Occipital lobe (tissue), 2 donors: ENCODE measurements around the gene HOGA1. TPM values are rescaled to one million over a fixed set of nuclear protein-coding genes. Genes with fewer than 3 reads are reported as not detected.

Experiments
- DNase-seq: peaks from one replicate; lab custom pipeline; 2025; lab: John Stamatoyannopoulos, UW
- total RNA-seq: library from RNA; depleted of rRNA; stranded (reverse); fragments of >200 nt; gene quantifications from one replicate; pipeline ENCODE4 v1.2.3, GENCODE V29; 2014

HOGA1 gene
- 0.62 TPM for total RNA-seq

- DNase-seq, result peak; percentile 82
Measured at GRCh38 chr10:97584060-97584797, at the start of gene HOGA1. TSS of gene HOGA1 (plus strand) at chr10:97584389. CDS start at chr10:97584704, 315 bp downstream.

DNA sequence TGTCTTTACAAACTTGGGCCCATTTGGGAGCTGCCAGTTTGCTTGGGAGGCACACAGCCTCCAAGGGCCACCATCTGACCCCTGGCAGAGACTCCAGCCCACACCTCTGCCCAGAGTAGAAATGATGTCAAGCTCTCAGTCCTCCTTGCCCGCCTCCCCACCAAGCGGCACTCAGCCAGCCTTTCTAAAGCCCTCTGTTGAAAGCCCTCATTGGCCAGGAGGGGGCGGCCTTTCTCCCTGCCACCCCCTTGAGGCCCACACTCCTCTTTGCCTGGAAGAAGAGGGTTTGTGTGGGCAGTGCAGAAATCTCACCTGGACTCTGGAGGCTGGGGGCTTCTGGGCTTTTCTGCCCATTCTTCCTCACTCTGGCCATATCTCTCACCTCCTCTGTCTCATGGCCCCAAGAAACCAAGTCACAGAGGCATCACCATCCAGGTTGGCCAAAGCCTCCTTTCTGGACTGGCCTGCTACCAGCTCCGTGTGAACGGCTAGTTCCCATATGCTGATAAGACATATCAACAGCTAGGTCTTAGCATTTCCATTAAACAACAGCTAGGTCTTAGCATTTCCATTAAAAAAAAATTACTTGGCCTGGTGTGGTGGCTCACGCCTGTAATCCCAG, 49.3 kb upstream of the HOGA1 start:
- DNase-seq, result no peak

DNA sequence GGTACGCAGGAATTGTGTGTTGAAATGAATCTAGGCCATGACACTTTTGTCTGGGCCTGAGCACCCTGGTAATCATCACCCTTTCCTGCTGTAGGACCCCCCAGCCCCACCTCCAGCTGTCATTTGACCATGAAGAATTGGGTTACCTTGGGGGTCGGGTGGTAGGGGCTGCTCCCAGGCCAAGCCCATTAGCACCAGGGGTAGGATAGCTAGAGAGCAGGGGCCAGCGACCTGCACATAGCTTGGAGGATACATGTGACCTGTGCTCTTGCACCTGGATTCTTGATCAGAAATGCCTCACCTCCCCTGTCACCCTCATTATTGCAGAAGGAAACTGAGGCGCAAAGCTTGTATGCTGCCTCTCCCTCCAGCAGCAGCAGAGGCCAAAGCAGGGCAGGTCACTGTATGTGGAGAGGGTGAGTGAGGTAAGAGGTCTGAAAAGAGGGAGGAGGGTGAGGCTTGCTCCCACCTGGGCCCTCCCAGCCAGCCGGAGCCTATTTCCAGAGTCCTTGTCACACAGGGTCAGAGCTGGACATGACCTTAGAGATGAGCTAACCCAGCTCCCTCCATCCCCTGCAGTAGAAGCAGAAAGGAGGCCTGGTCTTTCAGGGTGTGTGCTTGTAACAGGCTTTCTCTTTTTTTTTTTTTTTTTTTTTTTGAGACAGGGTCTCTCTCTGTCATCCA, 46.9 kb upstream of the HOGA1 start:
- no peak for DNase-seq

- no peak for DNase-seq
Measured at GRCh38 chr10:97538411-97538810, 45.8 kb upstream of the HOGA1 start.

DNA sequence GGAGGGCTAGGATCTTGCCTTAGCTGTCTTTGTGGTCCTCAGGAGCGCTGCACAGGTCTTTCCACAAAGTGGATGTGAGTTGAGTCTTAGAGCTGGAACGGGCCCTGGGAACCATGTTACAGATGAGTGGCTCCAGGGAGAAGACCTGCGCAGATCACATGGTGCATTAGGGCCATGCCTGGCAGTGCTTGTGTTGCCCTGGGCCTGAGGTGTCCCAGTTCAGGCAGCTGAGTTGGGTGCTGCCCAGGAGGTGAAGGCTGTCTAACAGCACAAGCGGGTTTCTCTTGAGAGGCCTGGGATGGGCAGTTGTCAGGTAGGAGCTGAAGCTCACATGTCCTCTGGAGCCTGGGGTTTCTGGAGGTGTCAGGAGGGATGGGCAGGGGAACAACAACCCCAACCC, 45.4 kb upstream of the HOGA1 start:
- no peak for DNase-seq

DNA sequence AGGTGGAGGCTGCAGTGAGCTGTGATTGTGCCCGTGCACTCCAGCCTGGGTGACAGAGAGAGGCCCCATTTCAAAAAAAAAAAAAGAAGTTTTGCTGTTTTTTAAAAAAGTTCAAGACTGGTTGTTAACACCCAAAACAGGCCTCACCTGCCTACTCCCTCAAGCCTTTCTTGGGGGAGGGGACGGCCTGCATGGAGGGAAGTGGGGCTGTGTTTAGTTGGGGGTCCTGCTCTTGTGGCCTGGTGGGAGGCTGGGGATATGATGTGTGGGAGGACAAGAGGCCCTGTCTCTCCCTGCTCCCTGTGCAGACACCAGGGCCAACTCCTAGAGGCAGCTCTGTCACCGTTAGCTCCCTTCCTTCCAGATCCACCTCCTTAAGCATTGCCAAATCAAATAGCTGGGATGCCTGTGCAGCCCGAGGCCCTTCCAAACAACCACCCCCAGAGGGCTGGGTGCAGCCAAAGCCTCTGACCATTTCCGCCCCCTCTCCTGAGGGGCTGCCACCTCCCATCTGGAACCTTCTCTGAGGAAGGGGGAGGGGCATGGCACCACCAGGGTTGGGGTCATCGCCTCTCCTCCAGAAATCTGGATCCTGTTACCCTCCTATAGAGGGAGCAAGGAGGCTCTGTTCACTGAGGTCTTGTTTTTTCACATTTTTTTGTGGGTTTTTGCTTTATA, 44.5 kb upstream of the HOGA1 start:
- DNase-seq, result no peak

DNA sequence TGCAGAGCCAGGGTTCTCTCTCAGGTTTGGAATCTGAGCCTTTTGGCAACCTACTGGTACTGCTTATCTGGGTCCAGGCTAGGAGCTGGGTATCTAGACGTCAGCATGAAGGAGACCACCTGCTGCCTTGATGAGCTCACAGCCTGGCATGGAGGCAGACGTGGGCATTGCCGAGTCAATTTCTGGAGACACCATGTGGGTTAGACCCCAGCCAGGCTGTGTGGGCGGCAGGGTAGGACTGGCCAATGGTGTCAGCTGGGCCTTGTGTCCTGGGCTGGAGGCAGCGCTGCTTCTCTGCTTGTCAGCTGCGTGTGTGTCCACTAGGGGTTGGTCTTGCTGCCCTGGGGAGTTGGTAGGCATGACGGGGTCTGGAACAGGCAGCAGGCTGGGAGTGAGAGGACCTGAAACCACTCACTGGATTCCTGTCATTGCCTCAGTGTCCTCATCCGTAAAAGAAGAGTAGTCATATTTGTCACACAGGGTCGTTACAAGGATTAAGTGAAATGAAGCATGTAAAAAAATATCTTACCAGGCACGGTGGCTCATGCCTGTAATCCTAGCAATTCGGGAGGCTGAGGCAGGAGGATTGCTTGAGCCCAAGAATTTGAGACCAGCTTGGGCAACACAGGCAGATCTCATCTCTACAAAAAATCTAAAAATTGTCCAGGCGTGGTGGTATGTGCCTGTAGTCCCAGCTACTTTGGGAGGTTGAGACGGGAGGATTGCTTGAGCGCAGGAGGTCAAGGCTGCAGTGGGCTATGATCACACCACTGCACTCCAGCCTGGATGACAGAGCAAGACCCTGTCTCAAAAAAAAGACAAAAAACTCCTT, 43.3 kb upstream of the HOGA1 start:
- no peak for DNase-seq

DNA sequence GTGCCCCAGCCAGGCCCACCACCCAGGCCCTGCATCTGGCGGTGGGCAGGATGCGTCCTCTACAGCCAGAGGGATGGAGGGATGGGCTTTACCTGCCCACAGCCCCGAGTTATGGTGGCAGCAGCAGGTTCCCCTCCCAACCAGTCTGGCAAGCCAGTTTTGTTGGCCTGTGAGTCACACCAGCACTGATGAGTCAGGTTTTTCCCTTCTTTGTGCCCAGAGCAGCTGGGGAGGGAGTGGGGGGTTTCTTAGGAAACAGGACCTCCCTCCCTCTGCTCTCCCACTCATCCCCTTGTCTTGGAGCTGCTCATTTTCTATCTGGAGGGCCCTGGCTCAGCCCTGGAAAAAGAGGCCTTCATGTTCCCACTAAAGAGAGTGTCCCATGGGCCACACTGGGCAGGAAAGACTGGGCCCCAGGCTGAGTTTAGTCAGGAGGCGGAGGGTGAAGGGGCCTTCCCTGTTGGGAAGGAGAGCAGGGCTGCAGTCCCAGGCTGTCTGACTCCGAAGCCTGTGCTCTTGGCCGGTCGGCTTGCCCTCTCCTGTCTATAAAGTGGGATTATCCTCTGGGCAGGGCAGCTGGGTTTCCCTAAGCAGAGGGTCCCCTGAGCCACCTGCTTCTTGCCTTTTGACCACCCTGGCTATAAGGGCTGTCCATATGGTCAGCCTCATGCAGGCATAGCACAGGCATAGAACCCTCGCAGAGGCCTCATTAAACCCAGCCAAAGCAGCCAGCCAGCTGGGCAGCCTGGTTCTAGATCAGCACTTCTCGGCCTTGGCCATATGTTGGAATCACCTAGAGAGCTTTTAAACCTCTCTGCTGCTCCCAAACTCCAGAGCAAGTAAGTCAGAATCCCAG, 41.8 kb upstream of the HOGA1 start:
- DNase-seq, result peak; percentile 77

GRCh38 chr10:97543025-97543546, 41.1 kb upstream of the HOGA1 start:
- DNase-seq, result peak; percentile 93

DNA sequence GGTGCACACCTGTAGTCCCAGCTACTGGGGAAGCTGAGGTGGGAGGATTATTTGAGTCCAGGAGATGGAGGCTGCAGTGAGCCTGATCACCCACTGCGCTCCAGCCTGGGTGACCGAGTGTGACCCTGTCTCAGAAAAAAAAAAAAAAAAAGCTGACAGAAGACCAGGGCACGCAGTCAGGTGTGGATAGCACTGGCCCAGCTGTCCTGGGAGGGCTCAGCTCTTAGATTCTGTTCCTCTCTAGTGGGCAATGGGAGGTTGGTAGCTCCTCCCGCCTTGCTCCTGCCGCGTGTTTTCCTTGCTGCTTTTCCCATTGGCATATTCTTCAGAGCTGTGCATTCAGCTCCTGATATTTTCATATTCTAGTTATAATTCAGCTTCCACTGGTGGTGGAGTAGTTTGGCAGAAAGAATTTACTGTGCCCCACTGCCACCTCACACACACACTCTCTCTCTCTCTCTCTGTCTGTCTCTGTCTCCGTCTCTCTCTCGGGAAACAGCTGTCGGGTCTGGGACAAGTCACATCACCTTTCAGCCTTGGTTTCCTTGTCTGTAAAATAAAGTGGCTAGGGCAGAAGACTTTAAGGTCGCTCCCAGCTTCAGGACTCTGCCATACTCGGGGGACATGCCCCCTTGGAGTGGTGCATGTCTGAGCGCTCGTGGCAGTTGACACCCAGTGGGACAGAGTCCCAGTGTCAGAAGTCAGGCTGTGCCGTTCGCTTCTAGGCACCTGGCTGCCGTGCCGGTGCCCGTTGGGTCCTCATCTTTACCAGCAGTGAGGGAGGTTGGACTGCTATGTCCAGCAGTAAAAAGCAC, 37.5 kb upstream of the HOGA1 start:
- DNase-seq, result no peak

DNA sequence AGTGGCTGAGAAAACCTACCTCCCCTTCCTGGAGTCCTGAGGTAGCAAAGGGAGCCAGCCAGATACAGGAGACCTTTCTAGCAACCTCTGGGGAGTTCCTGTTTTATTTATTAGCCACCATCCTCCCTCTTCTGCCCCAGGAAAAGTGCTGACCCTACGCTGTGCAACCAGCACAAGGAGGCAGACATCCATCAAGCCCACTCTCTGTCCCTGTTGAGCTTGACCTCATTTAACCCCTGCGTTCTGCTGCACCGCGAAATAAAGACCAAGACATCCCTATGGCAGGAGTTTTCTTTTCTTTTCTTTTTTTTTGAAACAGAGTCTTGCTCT, 37.0 kb upstream of the HOGA1 start:
- no peak for DNase-seq

GRCh38 chr10:97547962-97548361, 36.2 kb upstream of the HOGA1 start:
- no peak for DNase-seq

DNA sequence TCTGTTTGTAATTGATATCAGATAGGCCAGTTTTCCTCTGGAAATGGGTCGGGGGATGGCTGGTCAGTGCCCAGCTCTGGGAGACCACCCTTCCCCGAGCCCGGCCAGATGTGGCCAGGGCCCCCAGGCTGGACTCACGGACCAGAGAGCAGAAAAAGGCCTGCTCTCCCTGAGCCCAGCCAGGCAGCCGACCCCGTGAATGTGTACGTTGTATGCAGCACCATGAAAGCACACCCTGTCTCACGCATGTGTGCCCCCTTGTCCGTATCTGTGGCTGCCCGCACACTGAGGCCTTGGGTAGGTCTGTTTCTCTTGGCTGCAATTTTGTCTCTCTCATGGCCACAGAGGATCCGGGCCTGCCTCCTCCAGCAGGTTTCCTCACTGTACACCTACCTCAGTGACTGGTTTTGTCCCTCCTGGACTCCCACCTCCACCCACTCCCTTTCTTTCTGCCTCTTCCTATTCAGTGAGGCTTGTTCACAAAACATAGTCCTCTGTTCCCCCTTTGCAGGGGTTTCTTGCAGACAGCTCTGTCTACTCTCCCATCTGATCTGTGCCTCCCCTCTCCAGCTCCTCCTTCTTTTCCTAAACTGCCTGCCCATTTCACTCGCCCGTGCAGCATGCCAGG, 35.2 kb upstream of the HOGA1 start:
- DNase-seq, result no peak

DNA sequence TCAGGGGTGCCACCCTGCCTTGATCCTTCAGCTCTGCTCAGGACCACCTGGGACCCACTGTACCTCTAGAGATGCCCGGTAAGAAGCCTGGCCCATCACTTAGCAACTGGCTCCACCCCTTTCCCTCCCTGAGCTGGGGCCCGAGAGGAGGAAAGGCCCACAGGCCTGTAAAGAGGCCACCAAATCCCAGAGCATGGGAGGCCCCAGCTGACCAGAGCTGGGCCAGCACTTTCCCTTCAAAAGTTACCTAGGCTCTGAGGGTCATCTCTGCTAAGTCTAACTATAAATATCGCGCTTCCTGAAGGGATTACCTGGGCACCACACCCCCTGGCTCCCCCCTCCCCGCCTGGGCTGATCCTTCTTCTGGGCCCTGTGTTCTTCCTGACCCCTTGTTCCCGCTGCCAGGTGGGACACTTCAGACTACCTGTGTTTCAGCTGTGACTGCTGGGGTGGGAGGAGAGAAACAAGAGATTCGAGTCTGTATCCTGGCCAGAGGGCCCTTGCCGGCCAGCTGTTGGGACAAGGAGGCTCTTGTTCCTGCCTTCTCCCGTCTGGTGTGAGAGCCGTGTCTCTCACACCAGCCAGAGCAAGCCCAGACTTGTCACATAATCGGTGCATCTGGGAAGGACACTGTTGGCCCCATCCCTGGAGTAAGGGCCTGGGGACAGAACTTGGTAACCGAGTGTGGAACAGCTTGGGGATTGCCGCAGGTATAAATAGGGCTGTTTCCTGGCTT, 34.4 kb upstream of the HOGA1 start:
- DNase-seq, result peak; percentile 24

- no peak for DNase-seq
Measured at GRCh38 chr10:97550336-97551149, 33.6 kb upstream of the HOGA1 start.

- no peak for DNase-seq
Measured at GRCh38 chr10:97551271-97551670, 32.9 kb upstream of the HOGA1 start.

GRCh38 chr10:97553575-97554031, 30.6 kb upstream of the HOGA1 start:
- peak; percentile 28 for DNase-seq
